IMR-90 (cell line): ENCODE data around the gene CEACAM21. TPM values are rescaled to one million over a fixed set of nuclear protein-coding genes. Genes with fewer than 3 reads are reported as not detected.

ENCODE experiments used
- ATAC-seq: fragments of 200-7000 bp; cut with Tn5 transposase; 2 replicates; pipeline ENCODE4 v1.9.1; 2020; ENCODE audit warnings: low read depth, mild to moderate bottlenecking, moderate library complexity
- BruUV-seq: library from RNA; stranded (reverse); fragments of 400-500 nt; replicated peaks from 2 replicates; lab custom pipeline; 2021; lab: Mats Ljungman, UMichigan
- CTCF ChIA-PET: fragments of 300-600 bp; formaldehyde crosslinking; extraction: SDS; loops from one replicate; lab custom pipeline; 2021; ENCODE audit warnings: antibody characterized with exemption; lab: Yijun Ruan, JAX
- POLR2A ChIA-PET: fragments of 300-600 bp; sonication (Branson Sonifier 250); formaldehyde crosslinking; loops from one replicate; lab custom pipeline; 2022; ENCODE audit warnings: antibody characterized with exemption; ENCODE audit not compliant: unreplicated experiment; lab: Charles Lee
- DNase-seq: peaks from one replicate; pipeline ENCODE4 v3.0.0; 2013
- H2AFZ ChIP-seq: replicated peaks from 2 replicates; pipeline ENCODE3; 2013; ENCODE audit warnings: low read length, mild to moderate bottlenecking; ENCODE audit not compliant: poor library complexity
- H2AK5ac ChIP-seq: 2 replicates; pipeline ENCODE4 v1.6.1; 2013; ENCODE audit warnings: low read depth, low read length, inconsistent platforms
- H2AK9ac ChIP-seq: replicated peaks from 2 replicates; pipeline ENCODE3; 2013; ENCODE audit warnings: mild to moderate bottlenecking, low read depth, low read length, moderate library complexity; ENCODE audit not compliant: poor library complexity
- H2BK120ac ChIP-seq: 2 replicates; pipeline ENCODE4 v1.6.1; 2013; ENCODE audit warnings: low read depth, low read length, inconsistent platforms
- H2BK15ac ChIP-seq: 3 replicates; pipeline ENCODE4 v1.6.1; 2013; ENCODE audit warnings: low read depth, low read length, inconsistent platforms
- H2BK20ac ChIP-seq: 2 replicates; pipeline ENCODE4 v1.6.1; 2013; ENCODE audit warnings: low read depth, mild to moderate bottlenecking, inconsistent platforms, low read length, moderate library complexity
- H2BK5ac ChIP-seq: 2 replicates; pipeline ENCODE4 v1.6.1; 2013; ENCODE audit warnings: mild to moderate bottlenecking, low read depth, low read length, inconsistent platforms; ENCODE audit not compliant: poor library complexity, severe bottlenecking
- H3K14ac ChIP-seq: replicated peaks from 2 replicates; pipeline ENCODE4 v1.6.1; 2013; ENCODE audit warnings: low read depth, low read length, inconsistent platforms
- H3K18ac ChIP-seq: 2 replicates; pipeline ENCODE4 v1.6.1; 2013; ENCODE audit warnings: low read depth, low read length, control low read depth
- H3K23ac ChIP-seq: 2 replicates; pipeline ENCODE4 v1.6.1; 2013; ENCODE audit warnings: low read depth, low read length, inconsistent platforms
- H3K27ac ChIP-seq: 2 replicates; pipeline ENCODE4 v1.5.1; 2013; ENCODE audit warnings: mild to moderate bottlenecking, control low read depth, low read length; ENCODE audit not compliant: insufficient read depth
- H3K27me3 ChIP-seq: 2 replicates; pipeline ENCODE4 v1.6.1; 2013; ENCODE audit warnings: low read length; ENCODE audit not compliant: control insufficient read depth, insufficient read depth
- H3K36me3 ChIP-seq: 2 replicates; pipeline ENCODE4 v1.6.1; 2013; ENCODE audit warnings: low read length, mixed read lengths; ENCODE audit not compliant: control insufficient read depth, insufficient read depth
- H3K4ac ChIP-seq: 2 replicates; pipeline ENCODE4 v1.6.1; 2013; ENCODE audit warnings: low read depth, low read length, inconsistent platforms
- H3K4me1 ChIP-seq: 2 replicates; pipeline ENCODE4 v1.6.1; 2013; ENCODE audit warnings: low read length, mixed read lengths; ENCODE audit not compliant: control insufficient read depth, insufficient read depth
- H3K4me2 ChIP-seq: 2 replicates; pipeline ENCODE4 v1.6.1; 2013; ENCODE audit warnings: low read depth, mild to moderate bottlenecking, control low read depth, low read length, moderate library complexity
- H3K4me3 ChIP-seq: 2 replicates; pipeline ENCODE4 v1.5.1; 2013; ENCODE audit warnings: low read depth, mild to moderate bottlenecking, control low read depth, low read length, moderate library complexity; ENCODE audit not compliant: insufficient read depth
- H3K56ac ChIP-seq: 2 replicates; pipeline ENCODE4 v1.6.1; 2013; ENCODE audit warnings: low read length, inconsistent platforms; ENCODE audit not compliant: insufficient read depth; ENCODE audit errors: extremely low read depth
- H3K79me1 ChIP-seq, 2 experiments: 2 replicates each; pipeline ENCODE4 v1.6.1; 2013; ENCODE audit warnings: low read length in 2 of 2, inconsistent platforms in 1 of 2, low read depth in 1 of 2
- H3K9ac ChIP-seq: 2 replicates; pipeline ENCODE4 v1.6.1; 2013; ENCODE audit warnings: low read depth, low read length, control low read depth
- H3K9me1 ChIP-seq: 2 replicates; pipeline ENCODE4 v1.6.1; 2013; ENCODE audit warnings: low read length, inconsistent platforms; ENCODE audit not compliant: insufficient read depth
- H3K9me3 ChIP-seq: 2 replicates; pipeline ENCODE4 v1.6.1; 2013; ENCODE audit warnings: low read length; ENCODE audit not compliant: control insufficient read depth, insufficient read depth
- H4K20me1 ChIP-seq: 2 replicates; pipeline ENCODE4 v1.6.1; 2013; ENCODE audit warnings: low read length, inconsistent platforms; ENCODE audit not compliant: insufficient read depth
- H4K5ac ChIP-seq: 2 replicates; pipeline ENCODE4 v1.6.1; 2013; ENCODE audit warnings: mild to moderate bottlenecking, low read depth, low read length, control low read depth
- H4K8ac ChIP-seq, 2 experiments: 2 replicates each; pipeline ENCODE4 v1.6.1; 2013; ENCODE audit warnings: low read depth in 2 of 2, low read length in 2 of 2, control low read depth in 1 of 2, inconsistent platforms in 1 of 2
- H4K91ac ChIP-seq: 2 replicates; pipeline ENCODE4 v1.6.1; 2013; ENCODE audit warnings: low read depth, low read length, inconsistent platforms; ENCODE audit not compliant: insufficient read depth
- BHLHE40 ChIP-seq: fragments of 150-350 bp; IDR thresholded peaks from 2 replicates; pipeline ENCODE4 v1.6.1; 2016; ENCODE audit warnings: mild to moderate bottlenecking, low read depth, low read length
- CEBPB ChIP-seq: IDR thresholded peaks from 2 replicates; pipeline ENCODE4 v1.6.1; 2012; ENCODE audit warnings: low read depth, low read length, improper control_type of control experiment
- CHD1 ChIP-seq: IDR thresholded peaks from 2 replicates; pipeline ENCODE4 v1.6.1; 2012; ENCODE audit warnings: low read depth, low read length, improper control_type of control experiment
- FOS ChIP-seq: fragments of 150-350 bp; IDR thresholded peaks from 2 replicates; pipeline ENCODE4 v1.6.1; 2016; ENCODE audit warnings: low read depth, low read length
- MAFK ChIP-seq: IDR thresholded peaks from 2 replicates; pipeline ENCODE4 v1.6.1; 2012; ENCODE audit warnings: low read depth, low read length, improper control_type of control experiment
- MAZ ChIP-seq: IDR thresholded peaks from 2 replicates; pipeline ENCODE4 v1.6.1; 2012; ENCODE audit warnings: low read depth, mild to moderate bottlenecking, low read length, improper control_type of control experiment, moderate library complexity, borderline replicate concordance
- MXI1 ChIP-seq: IDR thresholded peaks from 2 replicates; pipeline ENCODE4 v1.6.1; 2012; ENCODE audit warnings: low read depth, mild to moderate bottlenecking, low read length, moderate library complexity, borderline replicate concordance
- NFE2L2 ChIP-seq: fragments of 150-350 bp; IDR thresholded peaks from 2 replicates; pipeline ENCODE4 v1.6.1; 2016; ENCODE audit warnings: low read depth, mild to moderate bottlenecking, low read length
- POLR2A ChIP-seq: IDR thresholded peaks from 2 replicates; pipeline ENCODE4 v1.6.1; 2012; ENCODE audit warnings: mild to moderate bottlenecking, low read depth, low read length
- RAD21 ChIP-seq: IDR thresholded peaks from 2 replicates; pipeline ENCODE4 v1.6.1; 2012; ENCODE audit warnings: low read length, improper control_type of control experiment
- RCOR1 ChIP-seq: IDR thresholded peaks from 2 replicates; pipeline ENCODE4 v1.6.1; 2012; ENCODE audit warnings: mild to moderate bottlenecking, low read length, improper control_type of control experiment; ENCODE audit not compliant: insufficient replicate concordance
- RFX5 ChIP-seq: IDR thresholded peaks from 2 replicates; pipeline ENCODE4 v1.8.0; 2012; ENCODE audit warnings: low read depth, mild to moderate bottlenecking, low read length, moderate library complexity
- SMC3 ChIP-seq: fragments of 150-350 bp; IDR thresholded peaks from 2 replicates; pipeline ENCODE4 v1.6.1; 2016; ENCODE audit warnings: low read depth, mild to moderate bottlenecking, antibody characterized with exemption, low read length, moderate library complexity
- WGBS, 2 experiments: methylation state at CpG; one replicate each; pipeline versions ENCODE4 v1.1.5 to v1.1.7; 2013; ENCODE audit warnings: missing lambda C conversion rate in 2 of 2; ENCODE audit not compliant: insufficient read length in 1 of 2; ENCODE audit errors: extremely low coverage in 2 of 2; 5-methylcytosine and 5-hydroxymethylcytosine counted together
- dilution Hi-C: fragments of 300-500 bp; cut with HindIII; formaldehyde crosslinking; loops from one replicate; pipeline ENCODE4 v1.14.3; 2018; ENCODE audit warnings: low sequenced_read_pairs; ENCODE audit not compliant: unreplicated experiment
- in situ Hi-C: fragments of 300-500 bp; cut with MboI; formaldehyde crosslinking; loops from 3 replicates; pipeline ENCODE4 v1.14.3; 2019; ENCODE audit warnings: low sequenced_read_pairs, inconsistent platforms, mixed read lengths
- intact Hi-C: fragments of 100-400 bp; cut with micrococcal nuclease; formaldehyde crosslinking; loops from 2 replicates; pipeline ENCODE4 v1.10.0; 2022
- polyA plus RNA-seq, 3 experiments: library from polyadenylated mRNA; depleted of rRNA; stranded (reverse); fragments of >200 nt; gene quantifications; 2 replicates each; pipeline ENCODE4 v1.2.3, GENCODE V29; 2012; ENCODE audit warnings: low replicate concordance in 1 of 3
- total RNA-seq: library from RNA; depleted of rRNA; stranded (reverse); fragments of >200 nt; gene quantifications from 2 replicates; pipeline ENCODE4 v1.2.3, GENCODE V29; 2012
- TF ChIP-seq, protein P1 (sequence below): fragments of 150-350 bp; IDR thresholded peaks from 2 replicates; pipeline ENCODE4 v1.6.1; 2017; ENCODE audit warnings: mild to moderate bottlenecking, antibody characterized with exemption, low read length, low read depth
- TF ChIP-seq, protein P2 (sequence below): fragments of 150-350 bp; IDR thresholded peaks from 2 replicates; pipeline ENCODE4 v1.6.1; 2016; ENCODE audit warnings: low read depth, mild to moderate bottlenecking, low read length, moderate library complexity, borderline replicate concordance
- TF ChIP-seq, protein P3 (sequence below): conservative IDR thresholded peaks from 2 replicates; pipeline ENCODE4 v1.5.1; 2012; ENCODE audit warnings: mild to moderate bottlenecking, low read depth, low read length, improper control_type of control experiment

The CEACAM21 gene
- total and polyA plus RNA-seq, 2 of the 4 experiments (the other 2 are of a cell fraction) = not detected

- H3K14ac ChIP-seq = no peak overlapping the region
- no peak overlapping the region for H2AK9ac ChIP-seq
- H2BK20ac ChIP-seq = no peak overlapping the region
- CTCF ChIA-PET = no interaction called here
- dilution Hi-C loops = no loop called here
- H4K91ac ChIP-seq = no peak overlapping the region
- TF ChIP-seq POLR2A (no peak), MAFK (no peak), MXI1 (no peak), RFX5 (no peak), BHLHE40 (no peak), CEBPB (no peak), RAD21 (no peak), SMC3 (no peak), MAZ (no peak), NFE2L2 (no peak), FOS (no peak), CHD1 (no peak), RCOR1 (no peak)
- TF ChIP-seq, protein P1, sequence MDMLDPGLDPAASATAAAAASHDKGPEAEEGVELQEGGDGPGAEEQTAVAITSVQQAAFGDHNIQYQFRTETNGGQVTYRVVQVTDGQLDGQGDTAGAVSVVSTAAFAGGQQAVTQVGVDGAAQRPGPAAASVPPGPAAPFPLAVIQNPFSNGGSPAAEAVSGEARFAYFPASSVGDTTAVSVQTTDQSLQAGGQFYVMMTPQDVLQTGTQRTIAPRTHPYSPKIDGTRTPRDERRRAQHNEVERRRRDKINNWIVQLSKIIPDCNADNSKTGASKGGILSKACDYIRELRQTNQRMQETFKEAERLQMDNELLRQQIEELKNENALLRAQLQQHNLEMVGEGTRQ = no peak
- TF ChIP-seq, protein P2, sequence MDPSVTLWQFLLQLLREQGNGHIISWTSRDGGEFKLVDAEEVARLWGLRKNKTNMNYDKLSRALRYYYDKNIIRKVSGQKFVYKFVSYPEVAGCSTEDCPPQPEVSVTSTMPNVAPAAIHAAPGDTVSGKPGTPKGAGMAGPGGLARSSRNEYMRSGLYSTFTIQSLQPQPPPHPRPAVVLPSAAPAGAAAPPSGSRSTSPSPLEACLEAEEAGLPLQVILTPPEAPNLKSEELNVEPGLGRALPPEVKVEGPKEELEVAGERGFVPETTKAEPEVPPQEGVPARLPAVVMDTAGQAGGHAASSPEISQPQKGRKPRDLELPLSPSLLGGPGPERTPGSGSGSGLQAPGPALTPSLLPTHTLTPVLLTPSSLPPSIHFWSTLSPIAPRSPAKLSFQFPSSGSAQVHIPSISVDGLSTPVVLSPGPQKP = no peak
- TF ChIP-seq, protein P3, sequence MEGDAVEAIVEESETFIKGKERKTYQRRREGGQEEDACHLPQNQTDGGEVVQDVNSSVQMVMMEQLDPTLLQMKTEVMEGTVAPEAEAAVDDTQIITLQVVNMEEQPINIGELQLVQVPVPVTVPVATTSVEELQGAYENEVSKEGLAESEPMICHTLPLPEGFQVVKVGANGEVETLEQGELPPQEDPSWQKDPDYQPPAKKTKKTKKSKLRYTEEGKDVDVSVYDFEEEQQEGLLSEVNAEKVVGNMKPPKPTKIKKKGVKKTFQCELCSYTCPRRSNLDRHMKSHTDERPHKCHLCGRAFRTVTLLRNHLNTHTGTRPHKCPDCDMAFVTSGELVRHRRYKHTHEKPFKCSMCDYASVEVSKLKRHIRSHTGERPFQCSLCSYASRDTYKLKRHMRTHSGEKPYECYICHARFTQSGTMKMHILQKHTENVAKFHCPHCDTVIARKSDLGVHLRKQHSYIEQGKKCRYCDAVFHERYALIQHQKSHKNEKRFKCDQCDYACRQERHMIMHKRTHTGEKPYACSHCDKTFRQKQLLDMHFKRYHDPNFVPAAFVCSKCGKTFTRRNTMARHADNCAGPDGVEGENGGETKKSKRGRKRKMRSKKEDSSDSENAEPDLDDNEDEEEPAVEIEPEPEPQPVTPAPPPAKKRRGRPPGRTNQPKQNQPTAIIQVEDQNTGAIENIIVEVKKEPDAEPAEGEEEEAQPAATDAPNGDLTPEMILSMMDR = no peak
- H2BK15ac ChIP-seq = no peak overlapping the region
- H3K23ac ChIP-seq = no peak overlapping the region
- no peaks in the 10 kb centered on the region for H3K36me3 ChIP-seq
- H3K9me1 ChIP-seq = no peaks in the 10 kb centered on the region
- no peaks in the 10 kb centered on the region for H3K9me3 ChIP-seq
- H2BK120ac ChIP-seq = no peak overlapping the region
- no CpG with 5 or more reads among the region's 7 CpGs for WGBS, 2 experiments
- H2AFZ ChIP-seq = no peak overlapping the region
- no peak overlapping the region for H3K4ac ChIP-seq
- H3K79me1 ChIP-seq = no peaks in the 10 kb centered on the region
- no peak overlapping the region for H4K5ac ChIP-seq
- H2BK5ac ChIP-seq = no peak overlapping the region
- H3K4me1 ChIP-seq = no peaks in the 10 kb centered on the region
- no peaks in the 10 kb centered on the region for H4K20me1 ChIP-seq
- no peak for DNase-seq
- POLR2A ChIA-PET = no interaction called here
- no TSS peak for BruUV-seq
- H3K4me3 ChIP-seq = no peak overlapping the region
- no peak overlapping the region for H3K27ac ChIP-seq
- H3K56ac ChIP-seq = no peak overlapping the region
- no peak overlapping the region for H2AK5ac ChIP-seq
- H3K27me3 ChIP-seq = no peaks in the 10 kb centered on the region
- H3K9ac ChIP-seq = no peak overlapping the region
- in situ Hi-C loops = no loop called here
- intact Hi-C loops = no loop called here
- no peak overlapping the region for H3K4me2 ChIP-seq
- no peak overlapping the region for H3K18ac ChIP-seq
- ATAC-seq = no peak
- no peak overlapping the region for H4K8ac ChIP-seq
These were observed 45.7 kb downstream of the CEACAM21 start for GRCh38 chr19:41621654-41622053.
